H9 (cell line): ENCODE measurements around the gene TMEM170B. TPM values are rescaled to one million over a fixed set of nuclear protein-coding genes. Genes with fewer than 3 reads are reported as not detected.

Experiments used
- DNase-seq: peaks from one replicate; pipeline ENCODE4 v3.0.0-alpha.2; 2017
- H2AFZ ChIP-seq: one replicate; pipeline ENCODE4 v1.6.1; 2013; ENCODE audit warnings: mild to moderate bottlenecking, low read length, control low read depth, moderate library complexity
- H2AK5ac ChIP-seq: 2 replicates; pipeline ENCODE4 v1.6.1; 2013; ENCODE audit warnings: low read length, control low read depth, mixed read lengths; ENCODE audit not compliant: insufficient read length
- H2BK120ac ChIP-seq: one replicate; pipeline ENCODE4 v1.6.1; 2013; ENCODE audit warnings: low read depth, mild to moderate bottlenecking, low read length, control low read depth, inconsistent platforms; ENCODE audit not compliant: poor library complexity, severe bottlenecking
- H2BK12ac ChIP-seq: 2 replicates; pipeline ENCODE4 v1.6.1; 2013; ENCODE audit warnings: low read length, control low read depth, mixed read lengths, low read depth; ENCODE audit not compliant: insufficient read length
- H2BK15ac ChIP-seq: 2 replicates; pipeline ENCODE4 v1.6.1; 2013; ENCODE audit warnings: low read depth, low read length, control low read depth
- H2BK20ac ChIP-seq: one replicate; pipeline ENCODE4 v1.6.1; 2013; ENCODE audit warnings: low read depth, mild to moderate bottlenecking, low read length, control low read depth, inconsistent platforms; ENCODE audit not compliant: poor library complexity, severe bottlenecking
- H2BK5ac ChIP-seq: 2 replicates; pipeline ENCODE4 v1.6.1; 2013; ENCODE audit warnings: low read length, control low read depth, mixed read lengths; ENCODE audit not compliant: insufficient read length
- H3K14ac ChIP-seq: 2 replicates; pipeline ENCODE4 v1.6.1; 2013; ENCODE audit warnings: low read length, control low read depth; ENCODE audit not compliant: insufficient read depth
- H3K18ac ChIP-seq: 2 replicates; pipeline ENCODE4 v1.6.1; 2013; ENCODE audit warnings: low read depth, mild to moderate bottlenecking, mixed read lengths, low read length, control low read depth; ENCODE audit not compliant: insufficient read length
- H3K23ac ChIP-seq: 2 replicates; pipeline ENCODE4 v1.6.1; 2013; ENCODE audit warnings: low read length, control low read depth, mixed read lengths, low read depth; ENCODE audit not compliant: insufficient read length
- H3K23me2 ChIP-seq: 2 replicates; pipeline ENCODE4 v1.6.1; 2013; ENCODE audit warnings: low read depth, mild to moderate bottlenecking, mixed read lengths, low read length, control low read depth; ENCODE audit not compliant: insufficient read length, poor library complexity, severe bottlenecking
- H3K27ac ChIP-seq: 2 replicates; pipeline ENCODE4 v1.5.1; 2013; ENCODE audit warnings: low read length, control low read depth, mixed read lengths, low read depth; ENCODE audit not compliant: insufficient read length
- H3K27me3 ChIP-seq: 2 replicates; pipeline ENCODE4 v1.6.1; 2013; ENCODE audit warnings: low read length, control low read depth, inconsistent platforms; ENCODE audit not compliant: insufficient read depth
- H3K4ac ChIP-seq: 2 replicates; pipeline ENCODE4 v1.6.1; 2013; ENCODE audit warnings: low read depth, mild to moderate bottlenecking, control low read depth, inconsistent platforms, low read length, moderate library complexity
- H3K4me1 ChIP-seq: 2 replicates; pipeline ENCODE4 v1.6.1; 2013; ENCODE audit warnings: low read length, control low read depth, inconsistent platforms; ENCODE audit not compliant: insufficient read depth
- H3K4me2 ChIP-seq: 2 replicates; pipeline ENCODE4 v1.6.1; 2013; ENCODE audit warnings: low read length, control low read depth, mixed read lengths; ENCODE audit not compliant: insufficient read length, insufficient read depth
- H3K56ac ChIP-seq: 2 replicates; pipeline ENCODE4 v1.6.1; 2013; ENCODE audit warnings: low read depth, mild to moderate bottlenecking, mixed read lengths, low read length, control low read depth; ENCODE audit not compliant: insufficient read length
- H3K79me1 ChIP-seq: 2 replicates; pipeline ENCODE4 v1.6.1; 2013; ENCODE audit warnings: low read depth, mild to moderate bottlenecking, moderate library complexity, low read length, control low read depth, inconsistent platforms; ENCODE audit not compliant: insufficient read depth, poor library complexity, severe bottlenecking
- H3K79me2 ChIP-seq: 2 replicates; pipeline ENCODE4 v1.6.1; 2013; ENCODE audit warnings: low read length, control low read depth, inconsistent platforms; ENCODE audit not compliant: insufficient read depth
- H3K9ac ChIP-seq: 2 replicates; pipeline ENCODE4 v1.6.1; 2013; ENCODE audit warnings: low read length, control low read depth, mixed read lengths; ENCODE audit not compliant: insufficient read length; ENCODE audit errors: extremely low read depth
- H3K9me3 ChIP-seq: one replicate; pipeline ENCODE4 v1.6.1; 2013; ENCODE audit warnings: low read depth, low read length, inconsistent platforms; ENCODE audit not compliant: control insufficient read depth
- H3T11ph ChIP-seq: one replicate; pipeline ENCODE4 v1.6.1; 2013; ENCODE audit warnings: mild to moderate bottlenecking, low read length, control low read depth, inconsistent platforms
- H4K20me1 ChIP-seq: one replicate; pipeline ENCODE4 v1.6.1; 2013; ENCODE audit not compliant: control insufficient read depth, insufficient read length, insufficient read depth
- H4K5ac ChIP-seq: 2 replicates; pipeline ENCODE4 v1.6.1; 2013; ENCODE audit warnings: low read depth, mild to moderate bottlenecking, mixed read lengths, low read length, control low read depth; ENCODE audit not compliant: insufficient read length
- H4K8ac ChIP-seq: replicated peaks from 2 replicates; pipeline ENCODE4 v1.6.1; 2013; ENCODE audit warnings: low read length, control low read depth, mixed read lengths, low read depth; ENCODE audit not compliant: insufficient read length
- H4K91ac ChIP-seq: 2 replicates; pipeline ENCODE4 v1.6.1; 2013; ENCODE audit warnings: low read depth, mild to moderate bottlenecking, moderate library complexity, mixed read lengths, low read length, control low read depth; ENCODE audit not compliant: insufficient read length
- H3K27ac Mint-ChIP-seq, 3 experiments: 2 replicates in 2 of 3; 3 replicates in 1 of 3; pipeline ENCODE4 v1.8.0; 2020 to 2021; ENCODE audit warnings: mixed read lengths in 3 of 3, mild to moderate bottlenecking in 1 of 3, moderate library complexity in 1 of 3
- H3K27me3 Mint-ChIP-seq: 2 replicates; pipeline ENCODE4 v1.8.0; 2021; ENCODE audit warnings: low read depth, mild to moderate bottlenecking, moderate library complexity, mixed read lengths
- H3K36me3 Mint-ChIP-seq, 3 experiments: 2 replicates in 2 of 3; 3 replicates in 1 of 3; pipeline ENCODE4 v1.8.0; 2020 to 2021; ENCODE audit warnings: low read depth in 3 of 3, mixed read lengths in 3 of 3; ENCODE audit not compliant: insufficient read depth in 1 of 3
- H3K4me1 Mint-ChIP-seq, 2 experiments: 2 replicates each; pipeline ENCODE4 v1.8.0; 2020; ENCODE audit warnings: mixed read lengths in 2 of 2
- H3K4me3 Mint-ChIP-seq, 2 experiments: 2 replicates in 1 of 2; 3 replicates in 1 of 2; pipeline ENCODE4 v1.8.0; 2020 to 2021; ENCODE audit warnings: mild to moderate bottlenecking in 2 of 2, mixed read lengths in 2 of 2, moderate library complexity in 1 of 2
- H3K9me3 Mint-ChIP-seq, 2 experiments: 2 replicates in 1 of 2; 3 replicates in 1 of 2; pipeline ENCODE4 v1.8.0; 2020; ENCODE audit warnings: mild to moderate bottlenecking in 2 of 2, mixed read lengths in 2 of 2, moderate library complexity in 1 of 2
- CTCF ChIP-seq: fragments of 200-600 bp; sonication (generic); conservative IDR thresholded peaks from 3 replicates; pipeline ENCODE4 v1.8.0; 2021; ENCODE audit warnings: antibody characterized with exemption, mild to moderate bottlenecking
- WGBS: extraction: QIAGEN DNeasy Blood & Tissue Kit; methylation state at CpG from one replicate; pipeline ENCODE4 v1.1.7; 2013; ENCODE audit warnings: missing lambda C conversion rate, low lambda C conversion rate, mixed read lengths; ENCODE audit not compliant: insufficient read length; ENCODE audit errors: extremely low coverage; 5-methylcytosine and 5-hydroxymethylcytosine counted together
- total RNA-seq: library from RNA; stranded (reverse); gene quantifications from 2 replicates; pipeline ENCODE4 v1.2.1, GENCODE V29; 2021

Gene TMEM170B
- total RNA-seq, 1 experiment from 2014 or later, result 2.9 TPM

DNA sequence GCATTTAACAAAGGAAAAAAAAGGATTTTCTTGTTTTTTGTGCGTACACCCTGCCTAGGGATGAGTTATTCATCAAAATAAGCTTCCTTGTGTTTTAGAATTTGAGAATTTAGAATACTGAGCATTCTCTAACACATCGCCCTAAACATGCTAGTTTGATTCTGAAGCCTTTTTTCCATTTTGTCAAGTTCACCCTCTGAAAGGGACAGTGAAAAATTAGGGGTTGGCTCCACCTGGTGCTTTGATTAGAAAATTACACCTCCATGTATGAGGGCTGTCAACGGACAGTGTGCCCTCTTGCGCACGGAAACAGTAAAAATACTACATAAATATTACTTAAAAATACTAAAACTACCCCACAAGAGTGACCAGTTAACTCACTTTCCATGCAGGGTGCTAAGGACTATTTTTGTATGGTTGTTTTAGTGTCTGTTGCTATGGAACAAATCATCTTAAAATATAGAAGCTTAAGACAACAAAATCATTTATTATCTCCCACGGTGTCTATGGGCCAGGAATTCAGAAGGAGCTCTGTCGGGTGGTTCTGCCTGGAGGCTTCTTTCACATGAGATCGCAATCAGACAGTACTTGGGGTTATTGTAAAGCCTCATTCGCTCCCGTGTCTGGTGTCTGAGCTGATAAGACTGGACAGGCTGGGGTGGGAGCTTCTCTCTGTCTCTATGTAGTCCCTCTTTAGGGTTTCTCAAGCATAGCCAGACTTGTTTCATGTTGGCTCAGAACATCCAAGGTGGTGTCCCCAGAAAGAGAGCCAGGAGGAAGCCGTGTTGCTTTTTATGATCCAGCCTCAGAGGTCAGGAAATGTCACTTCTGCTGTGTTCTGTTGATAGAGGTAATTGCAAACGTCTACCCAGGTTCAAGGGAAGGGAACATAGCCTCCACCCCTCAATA lies 41.1 kb upstream of the TMEM170B start:
- no peaks in the 10 kb centered on the region for H3K9me3 ChIP-seq
- H3K56ac ChIP-seq, result no peak overlapping the region
- H3K4me1 ChIP-seq, result no peaks in the 10 kb centered on the region
- no peak overlapping the region for H3K4ac ChIP-seq
- H3K79me1 ChIP-seq, result no peaks in the 10 kb centered on the region
- no peak overlapping the region for H3K27ac ChIP-seq
- H2BK20ac ChIP-seq, result no peak overlapping the region
- TF ChIP-seq CTCF, result peak; percentile 96
- H3K4me3 Mint-ChIP-seq, result no peak overlapping the region
- H2BK15ac ChIP-seq, result no peak overlapping the region
- no peak overlapping the region for H3T11ph ChIP-seq
- no peaks in the 10 kb centered on the region for H3K27me3 ChIP-seq
- no peak overlapping the region for H2BK120ac ChIP-seq
- no peak overlapping the region for H2AK5ac ChIP-seq
- H4K8ac ChIP-seq, result no peak overlapping the region
- no peak overlapping the region for H2BK12ac ChIP-seq
- peaks cover 0 to 4% of the 10 kb centered on the region in 2 experiments for H3K9me3 Mint-ChIP-seq
- no peaks in the 10 kb centered on the region; the same call in 1 of the 2 replicates for H3K27me3 Mint-ChIP-seq
- no peak overlapping the region for H3K4me2 ChIP-seq
- no peak overlapping the region for H3K23ac ChIP-seq
- no peak overlapping the region for H3K9ac ChIP-seq
- H4K20me1 ChIP-seq, result no peaks in the 10 kb centered on the region
- H2BK5ac ChIP-seq, result no peak overlapping the region
- WGBS, result no CpG with 5 or more reads among the region's 12 CpGs
- no peak overlapping the region for H3K14ac ChIP-seq
- DNase-seq, result peak; percentile 61
- peaks cover 0 to 4% (median 2%) of the 10 kb centered on the region in 3 experiments; a peak in 4 of 7 replicates for H3K36me3 Mint-ChIP-seq
- H3K23me2 ChIP-seq, result no peaks in the 10 kb centered on the region
- no peak overlapping the region for H4K5ac ChIP-seq
- no peak overlapping the region for H2AFZ ChIP-seq
- H3K27ac Mint-ChIP-seq, result no peak overlapping the region
- H3K79me2 ChIP-seq, result no peaks in the 10 kb centered on the region
- no peak overlapping the region for H3K18ac ChIP-seq
- H3K4me1 Mint-ChIP-seq, result peaks cover 3 to 14% of the 10 kb centered on the region in 2 experiments; a peak in 3 of 4 replicates
- H4K91ac ChIP-seq, result no peak overlapping the region
